HT-29 (cell line): ENCODE data around the gene GREB1L. TPM values are rescaled to one million over a fixed set of nuclear protein-coding genes. Genes with fewer than 3 reads are reported as not detected.
"Not testable (repeated sequence)": the region's sequence is repeated elsewhere in the genome, so short reads cannot be mapped to it uniquely, and the experiment has no call there.

ENCODE experiments used
- DNase-seq: peaks from one replicate; pipeline ENCODE4 v3.0.0-alpha.2; 2015; ENCODE audit warnings: low spot score
- total RNA-seq: library from RNA; depleted of rRNA; stranded (reverse); fragments of >200 nt; shearing (Covaris generic); gene quantifications from 2 replicates; pipeline ENCODE4 v1.2.3, GENCODE V29; 2014

Gene GREB1L
- total RNA-seq, 1 experiment from 2014 or later = not detected

DNA sequence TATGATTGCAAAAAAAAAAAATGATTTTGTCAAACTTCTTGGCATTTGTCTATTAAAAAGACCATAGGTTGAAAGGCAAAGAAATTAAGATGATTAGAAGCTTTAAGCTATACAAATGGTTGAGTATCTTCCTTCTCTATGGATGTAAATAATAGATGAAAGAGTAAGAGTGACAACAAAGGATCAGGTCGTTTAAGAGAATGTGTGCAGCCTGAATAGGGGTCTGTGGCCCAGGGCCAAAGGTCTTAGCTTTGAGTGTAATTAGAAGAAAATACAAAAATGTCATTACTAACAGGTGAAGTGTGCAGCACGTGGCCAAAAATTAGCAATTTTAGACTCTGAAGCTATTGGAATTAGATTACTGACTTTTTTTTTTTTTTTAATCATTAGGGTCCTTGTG lies 122.4 kb downstream of the GREB1L start:
- no peak for DNase-seq

DNA sequence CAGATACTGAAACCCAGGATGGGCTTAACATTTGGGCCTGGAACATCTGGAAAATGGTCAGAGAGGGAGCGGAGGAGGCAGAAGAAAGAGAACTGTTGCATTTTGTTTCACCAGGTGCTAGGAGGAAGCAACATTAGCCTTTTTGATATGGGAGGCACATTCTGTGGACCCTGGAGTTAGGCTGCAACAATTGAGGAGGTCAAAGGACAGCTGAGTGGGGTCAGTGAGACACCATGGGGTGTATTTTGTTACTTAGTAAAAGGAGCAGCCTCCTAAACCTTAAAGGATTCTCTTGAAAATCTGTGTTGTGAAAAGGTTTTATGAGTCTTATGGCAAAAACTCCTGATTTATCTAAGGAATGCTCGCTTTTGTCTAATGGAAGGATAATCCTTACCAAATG lies 124.9 kb downstream of the GREB1L start:
- no peak for DNase-seq

DNA sequence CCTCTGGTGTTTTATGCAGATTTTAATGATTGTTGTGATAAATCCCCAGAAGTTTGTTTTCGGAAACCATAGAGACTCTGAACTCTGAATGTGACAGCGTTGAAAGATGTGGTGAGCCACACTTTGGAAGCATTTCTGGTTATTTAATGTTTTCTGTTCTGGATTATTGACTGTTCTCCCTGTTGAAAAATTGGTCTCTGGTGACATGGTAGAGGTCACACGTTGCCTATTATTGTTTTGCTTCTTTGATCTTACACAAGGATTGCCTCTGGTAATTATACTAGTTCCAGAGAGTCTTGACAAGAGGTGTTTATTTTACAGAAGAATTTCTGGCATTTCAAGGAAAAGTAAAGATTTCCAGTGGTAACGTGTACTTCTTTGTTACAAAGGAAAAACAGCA lies 127.1 kb downstream of the GREB1L start:
- DNase-seq = no peak

DNA sequence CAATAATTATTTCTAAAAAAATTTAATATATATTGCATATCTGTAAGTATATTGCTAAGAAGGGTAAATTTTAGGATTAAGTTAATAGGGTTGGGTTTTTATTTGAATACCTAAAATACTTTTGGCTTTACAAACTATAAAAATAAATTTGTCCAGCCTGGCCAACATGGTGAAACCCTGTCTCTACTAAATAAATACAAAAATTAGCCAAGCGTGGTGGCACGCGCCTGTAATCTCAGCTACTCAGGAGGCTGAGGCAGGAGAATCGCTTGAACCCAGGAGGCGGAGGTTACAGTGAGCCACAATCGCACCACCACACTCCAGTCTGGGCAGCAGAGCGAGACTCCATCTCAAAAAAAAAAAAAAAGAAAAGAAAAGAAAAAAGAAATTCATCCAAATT lies 127.6 kb downstream of the GREB1L start:
- not testable (repeated sequence) for DNase-seq

DNA sequence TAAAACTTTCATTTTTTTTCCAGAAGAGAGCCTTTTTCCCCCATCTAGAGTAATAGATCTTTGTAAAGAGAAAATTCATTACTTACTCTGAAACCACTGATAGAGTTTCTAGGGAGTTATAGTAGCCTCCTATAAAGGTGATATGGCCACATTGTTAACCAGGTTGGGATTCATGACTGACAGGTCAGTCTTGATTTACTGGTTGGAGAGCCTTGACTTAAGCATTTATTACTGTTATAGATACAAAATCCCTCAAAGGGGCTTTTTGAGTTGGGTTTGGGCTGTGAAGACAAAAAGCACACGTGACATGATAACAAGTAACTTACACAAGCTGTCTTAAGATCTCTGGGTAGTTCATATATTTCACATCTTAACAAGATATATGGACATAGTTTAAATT lies 141.0 kb downstream of the GREB1L start:
- DNase-seq = no peak

DNA sequence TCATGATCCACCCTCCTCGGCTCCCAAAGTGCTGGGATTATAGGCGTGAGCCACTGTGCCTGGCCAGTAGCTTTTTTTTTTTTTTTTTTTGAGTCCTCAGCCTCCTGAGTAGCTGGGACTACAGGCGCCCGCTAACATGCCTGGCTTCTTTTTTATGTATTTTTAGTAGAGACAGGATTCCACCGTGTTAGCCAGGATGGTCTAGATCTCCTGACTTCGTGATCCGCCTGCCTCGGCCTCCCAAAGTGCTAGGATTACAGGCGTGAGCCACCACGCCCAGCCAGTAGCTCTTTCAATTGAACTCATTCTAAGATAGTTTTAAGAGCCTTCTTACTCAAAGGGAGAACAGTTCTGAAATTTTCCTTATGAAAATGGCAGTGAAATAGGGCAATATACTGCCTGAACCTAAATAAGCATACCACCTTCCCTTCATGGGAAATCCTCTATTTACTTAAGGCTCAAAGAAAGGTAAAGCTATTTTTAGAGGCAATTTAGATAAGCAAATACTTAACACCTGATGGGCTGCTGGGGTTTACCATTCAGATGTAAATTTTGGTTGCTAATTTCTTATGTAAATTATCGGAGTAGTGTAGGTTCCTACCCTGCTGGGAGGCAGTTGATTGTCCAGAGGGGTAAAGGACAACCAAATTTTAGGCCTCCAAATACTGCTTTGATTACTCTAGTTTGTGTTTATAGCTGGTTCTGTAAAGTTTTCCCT lies 144.7 kb downstream of the GREB1L start:
- DNase-seq = no peak

DNA sequence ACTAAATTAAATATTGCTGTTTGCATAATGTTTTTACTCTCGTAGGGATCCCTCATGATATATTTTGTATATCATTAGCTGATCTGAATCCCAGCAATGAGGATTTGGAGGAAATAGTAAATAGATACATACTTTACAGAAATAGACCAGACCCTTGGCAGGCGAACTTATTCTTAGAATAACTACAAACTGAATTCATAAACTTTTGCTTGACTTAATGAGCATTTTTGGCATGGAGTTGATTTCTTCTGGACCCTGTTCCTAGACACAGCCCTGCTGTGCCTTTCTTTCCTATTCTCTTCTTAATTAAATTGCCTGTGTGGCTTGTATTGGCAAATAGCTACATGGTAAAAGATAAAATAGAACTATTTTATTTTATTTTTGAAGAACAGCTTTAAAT lies 145.9 kb downstream of the GREB1L start:
- DNase-seq = no peak

DNA sequence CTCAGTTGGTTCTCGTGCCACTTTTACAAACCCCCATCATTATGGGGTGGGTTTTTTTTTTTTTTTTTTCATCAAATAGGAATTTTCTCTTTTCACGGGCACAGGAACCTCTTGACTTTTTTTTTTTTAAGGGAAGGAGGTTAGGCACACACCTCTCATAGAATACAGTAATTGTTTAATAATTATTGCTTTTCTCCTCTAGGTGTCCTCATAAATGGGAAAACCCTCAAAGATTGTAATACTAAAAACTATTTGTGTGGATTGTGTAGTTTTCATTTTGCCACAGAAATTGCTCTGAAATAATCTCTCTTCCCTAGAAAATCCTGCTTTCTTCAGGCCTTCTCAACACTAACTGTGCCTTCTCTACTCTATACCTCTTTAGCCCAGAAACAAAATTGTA lies 147.3 kb downstream of the GREB1L start:
- no peak for DNase-seq

DNA sequence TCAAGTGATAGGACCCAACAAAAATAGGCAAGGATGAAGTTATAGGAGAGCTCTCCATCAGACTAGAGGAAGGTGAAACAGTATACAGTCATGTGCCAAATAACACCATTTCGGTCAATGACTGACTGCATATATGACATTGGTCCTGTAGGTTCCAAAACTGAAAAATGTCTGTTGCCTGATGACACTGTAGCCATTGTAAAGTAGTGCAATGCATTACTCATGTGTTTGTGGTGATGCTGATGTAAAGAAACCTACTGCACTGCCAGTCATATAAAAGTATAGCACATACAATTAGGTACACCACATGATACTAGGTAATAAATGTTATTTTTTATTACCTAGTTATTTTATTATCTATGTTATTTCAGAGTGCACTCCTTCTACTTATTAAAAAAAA lies 147.9 kb downstream of the GREB1L start:
- no peak for DNase-seq

DNA sequence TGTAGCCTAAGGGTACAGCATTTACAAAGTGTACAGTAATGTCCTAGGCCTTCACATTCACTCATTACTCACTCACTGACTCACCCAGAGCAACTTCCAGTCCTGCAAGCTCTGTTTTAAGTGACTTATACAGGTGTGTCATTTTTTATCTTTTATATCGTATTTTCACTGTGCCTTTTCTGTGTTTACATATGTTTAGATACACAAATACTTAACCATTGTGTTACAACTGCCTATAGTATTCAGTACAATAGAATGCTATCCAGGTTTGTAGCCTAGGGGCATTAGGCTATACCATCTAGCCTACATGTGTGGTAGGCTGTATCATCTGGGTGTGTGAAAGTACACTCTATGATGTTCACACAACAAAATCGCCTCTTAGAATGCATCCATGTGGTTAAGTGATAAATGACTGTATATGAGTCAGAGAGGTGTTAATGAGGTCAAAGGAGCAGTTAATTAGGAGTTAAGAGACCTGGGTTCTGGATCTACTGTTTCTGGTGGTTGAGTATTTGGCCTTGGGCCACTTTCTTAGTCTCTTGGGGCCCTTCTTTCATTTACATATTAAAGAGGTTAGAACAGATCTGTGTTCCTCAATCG lies 149.1 kb downstream of the GREB1L start:
- peak; percentile 3 for DNase-seq

DNA sequence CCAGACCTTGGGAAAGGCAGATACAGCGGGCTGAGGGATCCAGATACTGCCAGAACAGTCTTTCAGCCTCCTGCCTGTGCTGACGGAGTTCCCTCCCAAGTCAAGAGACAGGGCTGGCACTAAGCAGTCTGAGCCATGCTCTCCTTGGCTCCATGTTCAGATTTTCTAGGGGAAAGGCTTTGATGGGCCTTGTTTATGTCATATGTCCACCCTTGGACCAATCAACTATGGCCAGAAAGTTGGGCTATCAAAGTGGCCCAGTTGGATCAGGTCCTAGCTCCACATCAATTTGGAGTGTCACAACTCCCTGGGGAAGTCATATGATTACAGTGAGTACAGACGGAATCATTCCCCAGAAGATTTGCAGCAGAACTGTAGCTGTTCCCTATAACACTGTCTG lies 152.0 kb downstream of the GREB1L start:
- no peak for DNase-seq

DNA sequence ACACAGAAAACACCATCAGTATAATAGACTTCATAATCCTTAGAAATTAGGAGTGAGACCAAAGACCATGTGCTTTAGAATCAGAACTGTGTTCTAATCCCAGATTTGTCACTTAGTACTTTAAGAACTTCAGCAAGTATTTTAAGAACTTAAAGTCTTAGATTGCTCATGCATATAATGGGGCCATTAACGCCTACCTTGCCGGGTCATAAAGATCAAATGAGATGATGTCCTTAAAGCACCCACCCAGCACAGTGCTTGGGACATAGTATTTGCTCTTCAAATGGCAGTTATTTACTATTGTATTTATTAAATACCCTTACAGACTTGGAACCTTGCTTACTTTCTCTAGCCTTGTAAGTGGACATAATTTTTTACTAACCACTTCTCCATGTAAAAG lies 156.1 kb downstream of the GREB1L start:
- DNase-seq = no peak

DNA sequence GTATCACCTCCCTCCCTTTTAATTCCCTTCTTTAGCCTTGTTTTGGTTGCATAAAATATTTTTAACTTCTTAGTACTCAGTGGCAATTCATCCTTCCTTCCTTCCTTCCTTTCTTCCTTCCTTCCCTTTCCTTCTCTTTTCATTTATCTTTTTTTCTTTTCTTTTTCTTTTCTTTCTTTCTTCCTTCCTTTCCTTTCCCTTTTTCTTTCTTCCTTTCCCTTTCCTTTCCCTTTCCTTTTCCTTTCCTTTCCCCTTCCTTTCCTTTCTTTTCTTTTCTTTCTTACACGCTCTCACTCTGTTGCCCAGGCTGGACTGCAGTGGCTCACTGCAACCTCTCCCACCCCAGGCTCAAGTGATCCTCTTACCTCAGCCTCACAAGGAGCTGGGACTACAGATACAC lies 160.2 kb downstream of the GREB1L start:
- no peak for DNase-seq

DNA sequence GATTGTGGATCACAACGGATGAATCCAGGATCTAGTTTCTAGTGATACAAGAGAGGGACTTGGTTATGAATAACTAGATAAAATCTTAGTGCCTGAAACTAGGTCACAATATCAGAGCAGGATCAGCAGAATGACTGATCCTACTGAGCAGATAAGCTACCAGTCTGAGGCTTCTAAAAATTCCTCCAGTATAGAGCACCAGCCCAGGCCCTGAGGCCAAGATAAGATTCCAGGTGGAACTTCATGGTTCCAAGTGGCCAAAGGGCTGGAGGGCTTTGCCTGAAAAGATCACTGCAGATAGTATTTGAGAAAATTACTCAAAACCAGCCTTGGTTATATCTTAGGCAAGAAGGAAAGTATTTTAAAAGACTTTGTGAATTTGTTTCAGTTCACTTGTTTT lies 162.4 kb downstream of the GREB1L start:
- DNase-seq = no peak

DNA sequence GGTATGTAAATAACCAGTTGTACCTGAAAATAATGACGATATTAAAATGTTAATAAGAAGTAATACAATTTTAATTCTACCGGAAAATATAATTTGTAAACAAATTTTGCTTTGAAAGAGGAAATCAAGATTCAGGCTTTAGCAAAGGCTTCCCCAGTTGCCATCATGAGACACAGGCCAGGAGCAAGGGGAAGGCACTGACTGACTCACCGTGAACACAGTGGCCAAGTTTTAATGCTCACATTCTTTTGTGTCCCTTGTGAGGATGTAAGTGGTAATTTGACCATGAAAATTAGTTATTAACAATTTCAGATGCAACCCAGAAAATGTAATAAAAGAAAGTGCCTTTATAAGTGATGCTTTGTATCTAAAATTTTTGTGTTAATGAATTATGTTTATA lies 164.1 kb downstream of the GREB1L start:
- no peak for DNase-seq

DNA sequence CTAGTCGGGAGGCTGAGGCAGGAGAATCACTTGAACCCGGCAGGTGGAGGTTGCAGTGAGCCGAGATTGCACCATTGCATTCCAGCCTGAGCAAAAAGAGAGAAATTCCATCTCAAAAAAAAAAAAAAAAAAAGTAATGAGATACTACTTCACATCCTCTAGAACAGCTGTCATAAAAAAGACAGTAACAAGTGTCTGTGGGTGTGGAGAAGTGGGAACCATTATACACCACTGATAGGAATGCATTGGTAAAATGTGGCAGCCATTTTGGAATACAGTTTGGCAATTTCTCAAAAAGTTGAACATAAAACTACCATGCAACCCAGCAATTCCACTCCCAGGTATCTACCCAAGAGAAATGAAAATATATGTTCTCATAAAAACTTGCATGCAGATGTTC lies 166.6 kb downstream of the GREB1L start:
- DNase-seq = no peak

DNA sequence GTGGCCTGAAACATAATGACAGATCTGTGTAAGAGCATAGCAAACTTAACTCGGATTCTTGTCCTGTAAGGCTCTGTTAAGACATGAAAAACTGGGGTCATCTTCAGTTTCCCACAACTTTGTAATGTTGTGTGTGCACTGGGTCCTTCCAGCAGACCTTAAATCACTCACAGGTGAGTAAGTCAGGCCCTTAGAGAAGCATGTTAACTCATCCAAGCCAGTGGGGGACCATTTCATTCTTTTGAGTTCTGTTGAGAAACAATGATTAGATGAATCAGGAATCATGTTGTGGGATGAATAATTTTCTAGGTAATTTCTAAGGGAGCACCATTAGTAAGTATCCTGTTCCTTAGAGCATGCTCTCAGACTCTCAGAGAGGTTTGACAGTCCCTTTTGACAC lies 191.4 kb downstream of the GREB1L start:
- DNase-seq = no peak

DNA sequence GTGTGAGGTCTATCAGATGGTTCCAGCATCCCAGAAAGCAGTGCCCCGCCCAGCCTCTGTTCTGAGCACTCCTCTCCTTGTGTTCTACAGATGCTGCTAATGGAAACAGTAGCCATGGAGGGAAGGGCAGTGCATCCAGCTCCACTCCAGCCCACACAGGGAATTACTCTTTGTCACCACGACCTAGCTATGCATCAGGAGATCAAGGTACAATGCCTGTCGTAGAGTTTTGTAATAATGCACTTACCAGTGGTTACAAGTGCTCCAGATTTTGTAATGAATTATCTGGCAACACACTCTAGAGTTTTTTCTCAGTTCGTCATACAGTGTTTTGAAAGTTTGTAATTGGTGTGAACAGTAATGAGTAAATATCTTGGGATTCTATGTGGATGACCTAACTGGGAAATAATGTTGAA lies 197.4 kb downstream of the GREB1L start:
- no peak for DNase-seq

DNA sequence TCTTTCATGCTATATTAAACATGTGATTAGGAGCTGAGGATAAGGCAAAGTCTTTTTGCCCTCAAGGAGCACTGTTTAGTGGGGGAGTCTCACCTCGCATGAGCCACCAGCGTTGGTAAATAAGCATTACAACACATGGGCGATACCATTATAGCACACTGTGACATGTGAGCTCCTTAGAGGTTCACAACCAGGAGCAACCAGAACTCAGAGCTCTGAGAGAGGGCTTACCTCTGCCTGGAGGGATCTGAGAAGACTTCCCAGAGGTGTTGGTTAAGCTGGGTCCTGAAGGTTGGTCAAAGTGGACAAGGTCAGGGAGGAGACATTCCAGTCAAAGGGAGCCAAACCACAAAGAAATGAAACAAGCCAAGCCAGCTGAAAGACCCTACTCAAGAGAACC lies 199.6 kb downstream of the GREB1L start:
- no peak for DNase-seq

DNA sequence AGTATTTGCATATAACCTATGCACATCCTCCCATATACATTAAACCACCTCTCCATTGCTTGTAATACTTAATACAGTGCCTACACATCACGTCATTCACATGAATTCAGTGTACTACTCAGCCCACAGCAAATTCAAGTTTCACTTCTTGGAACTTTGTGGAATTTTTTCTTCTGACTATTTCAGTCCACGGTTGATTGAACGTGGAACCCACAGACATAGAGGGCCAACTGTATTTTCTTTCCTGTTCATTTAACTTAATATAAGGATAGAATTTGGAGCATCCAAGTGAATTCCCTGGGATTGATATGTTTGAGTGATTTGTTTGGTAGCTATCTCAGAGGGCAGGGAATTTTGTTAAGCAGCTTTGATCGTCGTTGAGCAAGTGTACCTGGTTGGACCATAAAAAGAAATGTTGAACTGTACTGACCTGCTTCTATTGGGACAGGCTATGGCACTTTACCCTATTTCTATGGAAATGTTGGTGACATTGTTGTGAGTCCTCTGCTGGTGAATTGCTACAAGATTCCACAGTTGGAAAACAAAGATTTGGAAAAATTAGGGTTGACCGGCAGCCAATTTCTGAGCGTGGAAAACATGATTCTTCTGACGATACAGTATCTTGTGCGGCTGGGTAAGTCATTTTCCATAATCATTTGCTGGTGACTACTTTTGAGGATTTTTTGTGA lies 201.9 kb downstream of the GREB1L start:
- DNase-seq = no peak

DNA sequence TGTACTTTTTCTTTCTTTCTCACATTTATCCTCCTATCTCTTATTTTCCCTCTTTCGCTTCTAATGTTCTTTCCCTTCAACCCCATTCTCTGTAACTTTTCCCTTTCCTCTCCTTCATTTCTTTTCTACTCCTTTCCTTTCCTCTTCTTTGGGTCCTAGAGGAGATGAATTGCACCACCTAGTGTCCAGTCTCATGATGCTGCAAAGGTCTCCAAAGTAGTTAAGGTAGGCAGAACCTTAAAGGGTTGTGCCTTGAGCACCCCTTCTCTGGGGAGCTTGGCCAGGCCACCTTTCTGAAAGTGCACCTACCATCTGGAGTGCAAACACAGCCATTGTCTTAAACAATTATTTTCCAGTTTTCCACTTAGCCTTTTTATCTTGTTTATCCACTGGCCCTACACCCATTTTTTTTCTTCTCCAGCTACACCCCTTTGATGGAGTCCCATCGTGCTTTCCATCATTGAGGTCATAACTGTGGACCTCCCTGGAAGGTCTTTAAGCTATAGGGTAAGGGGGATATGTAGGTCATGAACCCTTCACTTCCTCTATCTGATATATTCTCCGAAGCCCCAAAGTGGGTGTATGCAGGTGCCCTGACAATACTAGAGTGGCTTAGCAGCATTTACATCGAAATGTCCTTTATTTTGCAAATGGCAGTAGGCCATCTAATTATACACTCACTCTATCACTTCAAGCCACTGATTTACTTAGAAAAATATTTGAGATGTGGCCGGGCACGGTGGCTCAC lies 202.6 kb downstream of the GREB1L start:
- peak; percentile 54 for DNase-seq

DNA sequence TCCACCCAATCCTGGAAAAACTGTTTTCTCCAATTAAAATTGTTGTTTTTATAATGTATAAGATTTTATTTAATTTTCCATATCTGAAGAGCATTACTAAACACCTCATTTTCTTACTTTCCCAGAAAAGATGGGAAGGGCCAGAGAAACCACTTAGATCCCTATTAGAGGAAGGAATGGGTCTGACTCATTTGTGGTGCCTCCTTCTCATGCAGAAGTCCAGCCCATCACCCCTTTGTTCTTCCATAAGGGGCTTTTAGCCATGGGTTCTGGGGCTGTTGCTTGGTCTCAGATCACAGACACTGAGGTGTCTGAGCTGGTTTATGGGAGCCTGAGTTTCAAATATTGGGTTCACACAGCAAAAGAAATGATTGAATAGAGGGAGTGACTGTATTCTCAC lies 206.3 kb downstream of the GREB1L start:
- no peak for DNase-seq
